Measurements from ENCODE around the gene TNFAIP8L3.

The TNFAIP8L3 gene

DNA sequence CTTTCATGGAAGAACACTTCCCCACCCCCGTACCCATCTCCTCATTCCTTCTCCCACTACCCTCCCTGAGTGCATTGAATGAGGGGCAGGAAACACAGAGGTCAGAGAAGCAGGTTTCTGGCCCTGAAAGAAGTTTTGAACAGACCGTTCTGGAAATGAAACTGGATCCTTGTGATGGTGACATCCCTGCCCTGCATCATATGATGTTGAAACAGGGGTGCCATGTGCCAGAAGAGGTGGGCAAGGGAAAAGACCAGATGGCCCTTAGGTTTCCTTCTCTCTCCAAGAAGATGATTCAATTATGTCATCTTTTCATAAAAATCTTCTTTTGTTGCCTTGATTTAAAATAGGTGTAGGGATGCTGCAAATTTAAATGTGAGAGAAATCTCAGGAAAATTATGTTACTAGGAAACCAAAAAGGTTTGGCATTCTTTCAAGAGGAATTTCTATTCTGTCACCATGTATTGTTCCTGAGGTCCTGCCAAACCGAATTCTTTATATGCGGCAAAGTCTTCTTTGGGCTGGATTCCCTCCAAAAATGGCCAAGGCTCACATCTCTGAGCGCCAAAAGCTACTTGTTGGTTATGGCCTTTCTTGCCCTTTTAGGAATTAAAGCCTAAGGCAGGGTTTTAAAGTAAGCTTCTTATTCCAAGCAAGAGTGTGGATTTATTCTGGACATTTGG, 19.9 kb upstream of the TNFAIP8L3 start:
- DNase-seq = peak; percentile 48 to 66

DNA sequence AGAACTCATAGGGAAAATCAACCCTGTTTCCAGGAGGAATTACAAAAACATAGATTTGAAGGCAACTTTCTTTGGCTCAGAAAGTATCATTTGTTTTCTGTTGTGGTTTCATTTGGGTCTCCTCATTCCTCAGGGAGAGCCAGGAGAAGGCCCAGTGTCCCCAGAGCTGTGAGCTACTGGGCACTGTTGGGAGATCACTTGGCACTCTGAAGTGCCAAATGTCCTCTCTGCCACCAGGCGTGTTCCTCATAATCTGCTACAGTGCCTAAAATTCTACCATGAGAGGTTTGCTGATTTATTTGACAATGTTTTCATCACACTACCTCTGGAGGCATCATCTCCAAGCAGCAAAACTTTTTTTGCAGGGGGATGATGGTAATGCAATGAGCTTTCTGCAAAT, 17.4 kb upstream of the TNFAIP8L3 start:
- DNase-seq = no peak

DNA sequence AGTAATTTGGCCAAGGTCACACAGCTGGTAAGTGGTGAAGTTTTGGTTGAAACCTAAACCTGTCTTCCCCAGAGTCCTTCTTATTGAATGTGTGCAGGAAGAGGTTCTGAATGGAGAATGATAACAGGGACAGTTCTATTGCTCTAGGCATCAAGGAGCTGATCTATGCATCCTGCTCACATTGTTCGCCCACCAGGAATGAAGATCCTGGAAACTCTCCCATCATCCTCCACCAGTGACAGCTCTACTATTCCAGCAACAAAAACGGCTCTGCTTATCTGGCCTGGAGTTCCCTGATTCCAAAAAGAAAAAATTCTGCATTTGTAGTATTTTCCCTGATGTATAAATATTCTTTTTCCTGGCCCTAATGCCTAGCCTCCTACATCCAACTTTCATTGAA, 16.4 kb upstream of the TNFAIP8L3 start:
- DNase-seq = no peak

DNA sequence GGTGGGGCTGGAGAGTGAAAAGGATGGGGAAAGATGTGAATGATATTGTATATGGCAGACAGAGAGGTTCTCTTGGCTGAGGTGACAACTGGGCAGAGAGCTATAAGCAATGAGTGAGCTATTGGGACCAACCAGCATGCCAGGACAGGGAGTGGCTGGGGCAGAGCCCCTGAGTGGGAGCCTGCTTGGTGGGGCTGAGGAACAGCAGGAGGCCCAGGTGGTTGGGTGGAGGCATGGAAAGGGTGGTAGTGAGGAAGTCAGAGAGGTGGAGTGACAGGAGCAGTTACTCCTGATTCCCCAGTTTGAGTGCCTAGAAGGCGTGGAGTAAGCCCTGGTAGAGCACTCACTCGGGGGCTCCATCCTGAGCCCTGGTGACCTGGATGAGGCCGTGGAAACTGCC, 15.5 kb upstream of the TNFAIP8L3 start:
- no peak for DNase-seq

DNA sequence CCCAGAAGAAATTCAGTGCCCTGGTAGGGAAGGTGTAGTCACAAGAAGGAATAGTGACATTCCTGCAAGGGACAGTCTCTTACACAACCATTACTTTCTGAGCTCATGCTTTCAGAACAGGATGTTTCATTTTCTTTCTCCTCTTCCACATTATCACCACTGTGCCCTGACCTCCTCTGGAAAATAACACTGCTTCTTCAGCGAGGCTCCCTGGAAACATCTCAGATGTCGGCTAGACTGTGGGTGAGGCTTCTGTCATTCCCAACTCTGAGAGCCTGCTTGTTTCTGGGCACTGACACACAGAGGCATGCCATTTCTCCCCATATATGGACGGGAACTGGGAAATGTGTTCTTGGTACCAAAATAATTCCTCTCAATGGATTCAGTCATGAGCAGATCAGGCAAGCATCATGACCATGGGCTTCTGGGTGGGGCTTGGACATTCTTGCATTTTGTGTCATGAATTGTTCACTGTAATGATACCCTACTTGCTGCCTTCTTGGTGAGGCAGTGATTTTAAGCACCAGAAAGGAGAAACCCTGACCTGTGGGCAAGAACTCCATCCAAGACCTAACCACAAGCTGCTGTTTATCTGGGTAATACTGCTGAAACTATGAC, 14.3 kb upstream of the TNFAIP8L3 start:
- DNase-seq = no peak

DNA sequence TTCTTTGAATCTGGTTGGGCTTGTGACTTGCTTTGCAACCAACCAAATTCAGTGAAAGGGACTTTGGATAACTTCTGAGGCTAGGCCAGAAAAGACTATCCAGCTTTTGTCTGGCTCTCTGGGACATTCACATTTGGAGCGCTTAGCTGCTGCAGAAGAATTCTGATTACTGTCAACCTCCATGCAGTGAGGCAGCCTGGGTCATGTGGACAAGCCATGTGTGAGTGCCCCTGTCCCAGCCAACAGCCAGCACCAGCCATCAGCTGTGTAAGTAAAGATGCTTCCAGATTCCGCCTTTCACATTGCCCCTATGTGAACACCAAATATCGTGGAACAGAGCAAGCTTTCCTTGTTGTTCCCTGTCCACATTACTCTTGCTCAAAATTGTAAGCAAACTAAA, 12.9 kb upstream of the TNFAIP8L3 start:
- DNase-seq = no peak

DNA sequence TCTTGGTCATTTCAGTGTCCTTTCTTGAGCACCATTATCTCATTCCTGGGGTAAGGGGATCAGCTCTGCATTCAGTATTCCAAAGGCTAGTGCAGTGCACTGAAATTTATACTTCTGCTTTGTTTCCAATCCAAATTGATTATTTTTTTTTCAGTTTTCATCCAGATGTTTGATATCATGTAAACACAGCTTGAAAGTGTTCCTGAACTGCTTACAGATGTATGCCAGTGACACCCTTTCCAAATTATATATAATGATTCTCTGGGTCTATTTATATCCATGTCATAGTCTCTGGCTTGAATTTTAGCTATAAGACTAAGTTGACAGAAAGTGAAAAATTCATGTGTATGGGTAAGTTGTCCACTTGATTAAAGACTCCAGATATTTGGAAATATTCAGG, 11.8 kb upstream of the TNFAIP8L3 start:
- DNase-seq = no peak

DNA sequence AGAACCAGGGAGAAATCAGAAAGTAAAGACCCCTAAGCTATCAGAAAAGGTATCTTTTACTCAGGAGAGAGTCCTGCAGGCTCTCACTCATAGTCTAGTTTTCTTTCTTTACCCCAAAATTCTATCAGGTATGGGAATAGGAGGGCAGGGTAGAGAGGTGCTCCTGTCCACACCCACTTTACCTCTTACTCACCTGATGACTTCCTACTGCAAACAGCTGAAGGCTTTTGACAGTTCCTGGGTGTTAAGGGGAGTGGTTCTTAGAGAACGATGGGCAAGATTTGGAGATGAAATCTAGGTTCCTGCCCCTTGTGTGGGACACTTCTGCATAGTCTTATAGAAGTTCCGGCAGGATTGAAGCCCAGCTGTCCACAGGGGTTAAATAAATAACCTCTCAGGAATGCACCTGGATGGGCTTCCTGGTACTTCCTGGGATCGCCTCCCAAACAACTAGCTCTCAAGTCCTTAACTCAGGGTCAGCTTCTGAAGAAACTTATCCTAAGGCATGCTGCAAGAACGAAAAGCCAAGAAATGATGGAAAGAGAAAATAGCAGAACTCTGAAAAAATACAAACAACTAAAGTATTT, 10.8 kb upstream of the TNFAIP8L3 start:
- DNase-seq = no peak

DNA sequence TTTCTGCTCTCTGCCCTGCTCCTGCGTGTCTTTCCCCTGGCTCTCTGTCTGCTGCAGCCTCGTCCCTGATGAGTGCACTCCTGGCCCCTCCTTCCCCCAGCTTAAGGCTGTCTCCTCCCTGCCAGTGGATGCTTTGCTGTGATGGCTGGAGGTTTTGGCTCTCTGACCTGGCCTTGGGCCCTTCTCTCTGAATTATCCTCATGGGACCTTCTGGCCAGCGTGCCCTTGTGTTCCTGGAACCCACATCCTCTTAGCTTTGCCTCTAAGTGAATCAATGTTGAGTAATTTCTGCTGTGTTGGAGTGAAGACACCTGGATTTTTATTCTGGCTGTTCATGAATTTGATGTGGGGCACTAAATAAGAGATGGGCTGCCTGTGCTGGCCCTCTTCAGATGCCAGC, 9.8 kb upstream of the TNFAIP8L3 start:
- no peak for DNase-seq

DNA sequence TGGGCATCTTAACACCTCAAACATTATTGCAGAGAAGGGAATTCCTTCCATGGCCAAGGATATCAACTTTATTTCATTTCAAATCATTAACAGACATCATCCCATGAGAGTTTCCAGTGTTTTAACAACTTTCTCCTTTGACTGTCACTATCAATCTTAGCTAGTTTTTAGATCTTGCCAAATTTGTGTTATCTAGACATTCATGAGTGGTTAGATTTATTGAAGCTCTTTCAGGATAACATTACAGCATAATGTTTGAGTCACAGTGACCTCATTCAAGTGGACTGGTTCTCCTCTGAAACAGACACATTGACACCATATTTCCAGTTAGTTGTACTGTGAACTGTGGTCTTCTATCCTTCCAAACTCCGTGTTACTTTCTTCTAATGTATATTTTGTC, 8.6 kb upstream of the TNFAIP8L3 start:
- no peak for DNase-seq

DNA sequence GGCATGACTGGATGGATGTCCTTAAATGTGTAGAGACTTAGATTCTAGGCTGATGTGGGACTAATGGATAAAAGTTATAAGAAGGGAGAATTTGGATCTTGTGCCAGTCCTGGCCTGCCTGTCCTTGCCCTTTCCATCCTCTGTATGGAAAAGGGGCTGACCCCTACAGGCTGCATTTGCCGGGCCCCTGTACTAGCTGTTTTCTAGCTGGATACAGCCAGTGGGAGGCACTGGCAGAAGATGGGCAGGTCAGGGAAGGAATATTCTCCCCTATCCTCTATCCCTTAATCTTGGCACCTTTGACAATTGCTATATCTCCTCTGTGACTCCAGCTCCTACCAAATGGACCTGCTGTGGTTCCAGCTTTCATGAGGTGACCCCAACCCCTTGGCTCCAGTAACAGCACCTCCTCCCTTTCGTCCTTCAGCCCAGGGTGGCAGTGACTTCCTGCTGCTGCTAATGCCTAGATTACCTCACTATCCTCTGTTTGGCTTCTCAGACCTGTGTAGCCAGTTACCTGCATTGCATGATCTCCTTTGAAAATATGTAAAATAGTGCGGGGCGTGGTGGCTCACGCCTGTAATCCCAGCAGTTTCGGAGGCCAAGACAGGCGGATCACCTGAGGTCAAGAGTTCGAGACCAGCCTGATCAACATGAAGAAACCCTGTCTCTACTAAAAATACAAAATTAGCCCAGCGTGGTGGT, 6.2 kb upstream of the TNFAIP8L3 start:
- no peak for DNase-seq

DNA sequence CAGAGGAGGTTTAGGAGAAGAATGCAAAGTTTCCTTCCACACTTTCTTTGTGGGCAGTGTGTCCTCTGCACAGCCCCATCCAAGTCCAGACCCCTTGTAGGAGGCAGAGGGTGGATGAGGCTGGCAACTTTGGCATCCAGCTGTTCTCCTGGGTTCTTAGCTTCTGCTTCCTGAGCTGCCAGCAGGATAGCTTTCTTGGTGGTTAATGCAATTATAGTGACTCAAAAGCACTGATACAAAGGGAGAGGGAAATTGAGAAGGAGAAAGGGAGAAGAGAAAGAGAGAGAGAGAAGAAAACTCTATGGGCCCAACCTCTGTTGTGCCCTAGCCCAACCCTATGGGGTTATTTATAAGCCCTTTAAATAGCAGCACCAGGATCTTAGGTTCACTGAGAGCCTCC, 4.5 kb upstream of the TNFAIP8L3 start:
- no peak for DNase-seq

DNA sequence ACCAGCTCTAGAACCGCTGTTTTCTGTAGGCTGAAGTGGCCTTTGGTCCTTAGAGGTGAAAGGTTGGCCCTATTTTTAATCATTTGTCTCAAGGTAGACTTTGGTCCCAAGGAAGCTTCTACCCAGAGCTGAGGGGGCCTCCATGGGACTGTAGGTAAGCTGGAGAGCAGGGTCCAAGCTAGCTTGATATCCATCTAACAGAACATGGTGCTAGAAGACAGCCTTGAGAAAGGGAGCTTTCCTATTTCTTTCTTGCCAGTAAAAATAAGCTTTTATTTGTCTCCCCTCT, 3.6 kb upstream of the TNFAIP8L3 start:
- no peak for DNase-seq

DNA sequence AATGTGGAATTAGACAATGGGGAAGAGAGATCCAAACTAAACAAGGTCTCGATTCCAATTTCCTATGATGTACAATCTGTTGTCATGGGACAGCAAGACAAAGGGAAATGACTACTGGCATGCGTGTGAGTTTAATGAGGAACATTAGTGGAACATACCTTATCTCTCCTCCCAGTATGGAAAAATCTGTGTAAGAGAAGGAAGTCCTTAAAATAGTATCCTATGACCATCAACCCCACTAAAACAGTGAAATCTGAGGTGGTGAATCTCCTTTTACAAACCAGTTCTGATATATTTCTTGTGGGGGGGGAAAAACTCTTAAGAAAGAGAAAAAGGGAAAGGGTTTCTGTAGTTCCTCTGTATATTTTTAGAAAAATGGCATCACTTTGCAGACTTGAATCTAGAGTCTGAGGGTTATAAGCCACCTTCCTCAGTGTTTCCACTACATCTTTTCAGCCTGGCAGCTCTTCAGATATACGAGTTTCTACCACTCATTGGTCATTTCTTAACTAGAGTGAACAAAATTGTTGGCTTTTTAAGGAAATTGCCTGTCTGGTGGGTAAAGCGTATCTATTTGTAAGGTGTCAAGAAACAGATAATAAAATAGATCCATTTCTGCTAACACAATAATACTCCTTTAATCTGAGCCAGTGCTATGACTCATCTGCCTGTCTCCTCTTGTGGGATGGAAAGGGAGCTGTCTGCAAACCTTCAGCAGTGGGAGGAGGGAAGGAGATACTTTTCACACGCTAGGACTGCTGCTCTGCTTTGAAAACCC, 3.0 kb upstream of the TNFAIP8L3 start:
- DNase-seq = peak; percentile 39 to 49

DNA sequence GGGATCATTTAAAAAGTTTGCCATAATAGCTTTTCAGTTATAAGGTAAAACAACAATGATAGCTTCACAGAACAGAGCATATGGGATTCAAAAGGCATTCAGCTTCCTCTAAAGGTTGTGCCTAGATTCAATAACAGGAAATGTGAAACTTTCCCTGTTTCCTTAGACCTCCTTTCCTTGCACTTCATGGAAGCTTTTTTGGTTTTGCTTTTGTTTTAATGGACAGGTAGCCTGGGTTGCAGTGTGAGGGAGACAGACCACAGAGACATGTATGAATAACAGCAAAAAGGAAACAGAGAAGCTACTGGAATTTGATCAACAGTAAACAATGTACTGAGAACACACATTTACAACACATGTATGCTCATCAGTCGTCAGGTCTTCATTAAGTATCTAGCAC, 2.3 kb upstream of the TNFAIP8L3 start:
- DNase-seq = no peak

DNA sequence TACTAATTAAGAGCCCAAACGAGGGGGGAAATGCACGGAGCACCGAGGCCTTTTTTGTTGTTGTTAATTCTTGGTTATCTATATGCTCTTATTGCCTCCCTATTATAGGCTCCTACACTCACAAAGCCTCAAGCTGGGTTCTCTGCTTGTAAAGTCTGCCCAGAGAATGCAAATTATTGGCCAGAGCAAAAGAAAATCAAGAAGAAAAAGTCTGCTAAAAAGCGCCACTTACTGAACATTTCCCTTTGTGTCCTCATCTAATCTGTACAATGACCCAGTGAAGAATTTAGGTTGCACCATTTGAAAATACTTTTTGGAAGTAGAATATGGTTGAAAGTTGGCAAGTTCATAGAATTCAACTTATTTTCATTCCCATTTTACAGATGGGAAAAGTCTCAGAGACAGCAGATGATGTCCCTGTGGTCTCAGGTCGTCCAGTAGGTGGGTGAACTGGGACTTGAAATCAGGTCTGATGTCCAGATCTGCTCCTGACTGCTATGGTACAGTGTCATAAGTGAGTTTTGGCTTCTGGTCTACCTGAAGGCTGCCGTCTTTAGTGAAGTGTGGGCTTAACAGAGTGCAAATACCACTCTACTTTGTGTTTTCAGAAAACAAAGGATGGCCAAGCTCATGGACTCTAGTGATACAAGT, 1.1 kb upstream of the TNFAIP8L3 start:
- no peak for DNase-seq

DNA sequence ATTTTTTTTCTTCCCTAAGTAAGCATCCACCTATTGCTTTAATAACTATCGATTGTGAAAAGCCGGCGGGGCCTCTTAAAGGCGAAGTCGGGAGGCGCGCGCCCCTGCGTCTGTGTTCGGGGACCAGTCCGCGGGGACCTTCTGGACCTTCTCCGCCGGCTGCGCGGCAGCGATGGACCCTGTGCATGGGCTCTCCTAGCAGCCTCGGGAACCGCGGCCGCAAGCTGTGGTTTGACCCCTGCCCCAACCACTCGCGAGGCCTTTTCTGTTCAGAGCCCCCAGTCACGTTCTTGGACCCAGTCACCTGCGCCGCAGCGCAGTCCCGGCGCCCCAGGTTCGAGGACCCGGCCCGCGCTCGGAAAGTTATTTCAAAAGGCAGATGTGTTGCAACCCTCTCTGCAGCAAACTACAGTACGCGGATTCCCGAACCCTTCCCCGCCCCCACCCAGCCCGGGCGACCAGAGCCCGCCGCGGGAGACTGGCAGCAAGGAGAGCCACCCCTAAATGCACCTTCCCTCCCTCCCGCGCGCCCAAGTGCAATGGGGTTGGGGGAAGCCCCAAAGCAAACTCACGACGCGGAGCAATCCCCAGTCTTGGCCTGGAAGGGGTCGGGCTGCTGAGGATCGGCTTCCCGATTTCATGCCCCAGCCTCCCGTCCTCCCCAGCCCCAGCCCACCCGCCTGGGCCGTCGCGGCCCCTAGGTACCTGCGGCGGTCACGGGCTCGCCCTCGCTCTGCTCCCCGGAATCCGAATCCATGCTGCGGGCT, 684 bp downstream of the TNFAIP8L3 start:
- DNase-seq = no peak

DNA sequence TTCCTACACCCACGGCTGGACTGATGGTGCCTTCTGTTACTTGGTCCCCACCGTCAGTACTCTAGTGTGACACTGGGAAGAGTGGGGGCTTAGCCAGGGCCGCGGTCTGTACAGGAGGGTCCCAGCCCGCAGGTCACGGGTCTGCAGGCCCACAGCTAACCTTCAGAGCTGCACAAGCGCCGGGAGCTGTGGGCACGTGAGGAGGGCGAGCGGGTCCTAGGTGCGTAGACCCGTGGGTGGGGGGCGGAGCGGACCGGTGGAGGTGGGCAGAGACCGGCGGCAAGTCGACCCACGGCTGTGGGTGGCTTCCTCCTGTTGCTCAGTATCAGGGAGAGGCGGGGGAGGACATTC, 1.2 kb downstream of the TNFAIP8L3 start:
- DNase-seq = no peak

DNA sequence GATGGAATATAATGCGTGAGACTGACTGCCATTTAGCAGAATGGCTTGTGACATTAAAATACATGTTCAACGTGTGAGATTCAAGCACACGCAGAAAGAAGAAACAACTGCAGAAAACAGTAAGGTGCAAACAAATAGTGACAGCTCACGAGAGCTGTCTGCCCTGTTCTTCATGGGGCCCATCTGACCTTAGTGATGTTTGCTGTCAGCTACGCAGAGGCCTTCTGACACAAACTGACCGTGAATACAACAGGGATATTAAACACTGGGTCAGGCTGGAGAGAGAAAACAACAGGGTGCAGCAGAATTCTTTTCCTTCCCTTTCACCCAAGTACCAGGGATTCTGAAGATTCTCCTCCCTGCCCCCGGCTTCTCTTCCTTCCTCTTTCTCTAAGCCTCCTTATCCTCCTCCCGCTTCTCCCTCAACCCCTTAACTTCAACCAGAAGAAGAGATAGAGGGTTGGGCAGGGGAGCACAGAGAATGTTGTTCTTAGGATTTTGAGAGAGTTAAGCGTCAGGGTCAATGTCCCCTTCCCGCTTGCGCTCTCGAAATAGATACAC, 2.1 kb downstream of the TNFAIP8L3 start:
- peak in 1 of 2 donors; percentile 45 for DNase-seq

DNA sequence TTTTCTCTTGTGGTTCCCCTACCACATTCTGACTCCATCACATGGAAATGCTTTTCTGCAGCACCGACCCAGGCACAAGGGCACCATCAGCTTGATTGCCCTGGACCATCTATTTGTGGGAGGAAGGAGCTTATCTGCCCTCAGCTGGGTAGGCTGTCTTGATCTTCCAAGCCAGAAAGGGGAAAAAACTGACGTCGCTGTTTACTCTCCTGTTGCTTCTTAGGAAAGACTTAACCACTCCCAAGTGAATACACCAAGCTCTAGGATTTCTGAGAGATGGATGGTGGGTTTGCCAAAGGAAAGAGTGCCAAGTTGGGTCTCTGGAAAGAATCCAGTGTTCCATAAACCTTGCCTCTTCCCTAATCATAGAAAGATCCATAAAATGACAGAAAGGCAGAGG, 4.0 kb downstream of the TNFAIP8L3 start:
- DNase-seq = no peak

DNA sequence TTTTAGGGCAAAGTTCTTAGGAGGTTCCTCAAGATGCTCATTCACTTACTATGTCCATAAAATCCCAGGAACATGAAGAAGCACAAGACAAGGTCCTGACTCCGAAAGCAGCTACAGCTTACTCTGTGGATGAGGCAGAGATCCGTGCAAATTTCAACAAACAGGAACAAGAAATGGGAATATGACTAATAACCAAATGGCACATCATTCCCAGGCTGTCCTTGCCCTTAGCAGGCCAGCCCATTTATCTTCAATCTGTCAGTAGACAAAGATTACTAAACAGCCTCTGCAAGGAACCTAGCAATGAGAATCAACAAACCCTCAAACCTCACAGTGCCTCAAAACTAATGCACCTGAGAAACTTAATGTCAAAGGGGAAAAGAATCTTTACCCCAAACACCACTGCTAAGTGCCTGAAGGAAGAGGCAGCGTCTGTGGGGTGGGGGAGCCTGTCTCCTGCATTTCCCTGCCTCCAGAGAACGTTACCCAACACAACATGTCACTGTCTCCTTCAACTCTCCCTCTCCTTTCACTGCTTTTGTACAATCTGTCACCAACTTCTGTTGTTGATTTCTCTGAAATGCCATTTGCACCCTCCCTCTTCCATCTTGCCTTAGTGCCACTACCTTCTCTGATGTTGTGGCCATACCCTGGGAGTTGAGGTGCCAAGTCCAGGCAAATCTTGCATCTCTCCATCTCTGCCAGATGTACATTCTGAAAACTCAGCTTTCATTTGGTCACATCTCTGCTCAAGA, 4.8 kb downstream of the TNFAIP8L3 start:
- DNase-seq = no peak
